H1 (cell line): Measurements from ENCODE around the gene CENPA. TPM values are rescaled to one million over a fixed set of nuclear protein-coding genes. Genes with fewer than 3 reads are reported as not detected.

Experiments
- CHD7 ChIP-seq: fragments of 300-600 bp; sonication (generic); IDR thresholded peaks from 2 replicates; pipeline ENCODE4 v1.7.1; 2012; ENCODE audit warnings: low read length, moderate library complexity, mild to moderate bottlenecking, inconsistent platforms; ENCODE audit not compliant: insufficient replicate concordance
- CTBP2 ChIP-seq: IDR thresholded peaks from 2 replicates; pipeline ENCODE4 v1.7.0; 2011; ENCODE audit warnings: borderline replicate concordance, mild to moderate bottlenecking, moderate library complexity, mixed read lengths, low read length; ENCODE audit not compliant: insufficient read depth, insufficient read length
- HDAC2 ChIP-seq, 2 experiments: fragments of 300-600 bp in 1 of 2; sonication (generic) in 1 of 2; IDR thresholded peaks; 2 replicates each; pipeline ENCODE4 v1.6.1; 2011 to 2012; ENCODE audit warnings: low read depth in 2 of 2, low read length in 2 of 2, mild to moderate bottlenecking in 2 of 2, moderate library complexity in 2 of 2, borderline replicate concordance in 1 of 2, inconsistent platforms in 1 of 2
- HDAC6 ChIP-seq: IDR thresholded peaks from one replicate; pipeline ENCODE4 v1.7.1; 2012; ENCODE audit warnings: low read depth, mild to moderate bottlenecking, inconsistent platforms, low read length, moderate library complexity
- PHF8 ChIP-seq: fragments of 200-600 bp; sonication (generic); conservative IDR thresholded peaks from 2 replicates; pipeline ENCODE4 v1.7.1; 2012; ENCODE audit warnings: low read depth, mild to moderate bottlenecking, inconsistent platforms, low read length, moderate library complexity
- ZNF274 ChIP-seq: IDR thresholded peaks from 2 replicates; pipeline ENCODE4 v1.7.0; 2012; ENCODE audit warnings: low read length, borderline replicate concordance; ENCODE audit errors: extremely low read depth
- polyA plus RNA-seq, 7 experiments: library from polyadenylated mRNA; depleted of rRNA in 3 of 7; stranded (reverse) in 5 of 7; unstranded in 2 of 7; fragments of >200 nt in 5 of 7; fragments of 200-250 nt in 2 of 7; gene quantifications; 1 replicate in 5 of 7; 2 replicates in 1 of 7; 4 replicates in 1 of 7; pipeline versions ENCODE4 v1.2.1 to v1.2.3, GENCODE V29; 2011 to 2013; ENCODE audit warnings: missing spikeins in 2 of 7, mixed read lengths in 2 of 7
- total RNA-seq: library from RNA; stranded (reverse); fragmentation: NEBNext Ultra II Directional; extraction: Animal tissue kit (Norgen Biotek cat#: 25700); gene quantifications from 2 replicates; pipeline ENCODE4 v1.2.1, GENCODE V29; 2021

The CENPA gene
- total and polyA plus RNA-seq, 2 of the 8 experiments (the other 6 are each of a cell fraction or from before 2014, with no cell fraction given), result 19.4 to 30.9 TPM

- TF ChIP-seq CHD7 (no peak), HDAC6 (no peak), HDAC2 (IDR thresholded peaks at IDR 0.05; ENCODE audit: borderline replicate concordance in 1 of 2, low read depth in 2 of 2, low read length in 2 of 2) (no peak), PHF8 (no peak), CTBP2 (no peak), ZNF274 (no peak)
Observed at GRCh38 chr2:26765475-26766200, 20.2 kb upstream of the CENPA start (continued).
